HG03565 (cell line): ENCODE results near the gene NFATC4.
A peak's percentile ranks its signal among the peaks of the same experiment; 100 is the strongest.
"Not testable (repeated sequence)": the region's sequence is repeated elsewhere in the genome, so short reads cannot be mapped to it uniquely, and the experiment has no call there.

Experiments used
- ATAC-seq: cut with Tn5 transposase; IDR thresholded peaks from one replicate; pipeline ENCODE4 v1.9.1; 2021; ENCODE audit warnings: mild to moderate bottlenecking, moderate library complexity; ENCODE audit not compliant: unreplicated experiment

NFATC4 gene

DNA sequence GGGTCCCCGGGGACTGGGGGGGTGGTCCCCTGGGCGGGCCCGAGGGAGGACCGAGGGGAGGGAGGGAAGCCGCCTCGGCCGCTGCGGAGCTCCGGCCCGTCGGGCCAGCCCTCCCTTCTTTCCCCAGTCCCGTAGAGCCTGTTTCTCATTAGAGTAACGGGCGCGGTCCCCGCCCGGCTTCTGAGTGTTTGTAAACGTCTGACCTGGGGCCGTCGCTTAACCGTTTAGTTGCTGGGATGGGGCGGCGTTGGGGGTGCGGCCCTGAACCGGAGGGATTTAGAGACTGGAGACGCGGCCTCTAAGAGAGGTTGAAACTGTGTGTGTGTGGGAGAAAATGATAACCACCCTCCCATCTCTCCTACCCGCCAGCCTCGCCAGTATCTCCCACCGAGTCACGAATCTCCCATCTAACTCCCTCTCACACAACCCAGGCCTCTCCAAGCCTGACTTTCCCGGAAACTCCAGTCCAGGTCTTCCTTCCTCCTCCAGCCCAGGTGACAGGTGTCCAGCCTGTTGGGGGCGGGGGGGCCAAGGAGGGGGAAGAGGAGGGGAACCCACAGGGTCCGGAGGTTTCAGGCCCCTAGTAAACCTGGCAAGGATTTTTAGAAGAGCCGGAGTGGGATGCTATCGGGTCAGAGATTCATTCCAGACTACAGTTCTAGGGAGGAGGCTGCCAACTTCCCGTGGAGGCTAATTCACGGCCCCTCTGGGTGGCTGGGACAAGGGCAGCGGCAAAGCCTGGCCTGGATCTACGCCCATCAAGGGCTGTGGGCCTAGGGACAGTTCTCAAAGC is 1.1 kb upstream of the NFATC4 start:
- peak; percentile 22 for ATAC-seq

DNA sequence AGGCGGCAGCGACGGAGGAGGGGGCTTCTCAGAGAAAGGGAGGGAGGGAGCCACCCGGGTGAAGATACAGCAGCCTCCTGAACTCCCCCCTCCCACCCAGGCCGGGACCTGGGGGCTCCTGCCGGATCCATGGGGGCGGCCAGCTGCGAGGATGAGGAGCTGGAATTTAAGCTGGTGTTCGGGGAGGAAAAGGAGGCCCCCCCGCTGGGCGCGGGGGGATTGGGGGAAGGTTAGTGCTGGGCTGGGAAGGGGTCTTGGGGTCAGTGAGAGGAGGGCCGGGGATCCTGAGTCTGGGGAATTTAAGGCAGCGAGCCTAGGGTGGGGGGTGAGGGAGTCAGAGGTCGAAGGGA is 203 bp downstream of the NFATC4 start:
- ATAC-seq = no peak

DNA sequence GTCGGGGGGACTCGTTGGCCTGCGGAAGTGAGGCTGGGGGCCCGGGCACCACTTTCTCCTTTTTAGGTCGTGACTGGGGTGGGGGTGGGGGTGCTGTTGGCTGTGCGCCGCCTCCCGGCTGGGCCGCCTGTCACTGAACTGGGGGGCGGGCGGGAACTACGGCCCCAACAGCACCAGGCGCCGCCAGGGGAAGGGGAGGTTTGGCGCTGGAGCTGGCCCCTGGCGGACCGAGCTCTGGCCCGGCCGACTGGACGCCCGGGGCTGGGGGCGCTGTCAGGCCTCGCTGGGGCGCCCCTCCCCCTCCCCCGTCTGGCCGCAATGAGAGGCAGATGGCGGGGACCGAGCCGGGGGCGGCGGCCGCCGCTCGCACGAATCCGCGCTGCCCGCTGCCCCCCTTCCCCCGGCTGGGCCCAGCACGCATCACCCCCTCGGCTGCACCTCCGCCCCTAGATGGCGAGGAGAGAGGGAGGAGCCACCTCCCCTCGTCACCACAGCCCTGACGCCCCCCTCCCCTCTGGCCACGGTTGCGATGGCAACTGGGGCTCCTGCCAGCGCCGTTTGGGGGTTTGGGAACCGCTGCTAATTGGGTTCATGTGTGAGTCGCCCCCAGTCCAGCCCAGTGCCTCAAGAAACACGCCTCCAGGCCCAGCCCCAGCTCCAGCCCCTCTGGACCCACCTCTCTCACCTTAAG is 723 bp downstream of the NFATC4 start:
- ATAC-seq = no peak

DNA sequence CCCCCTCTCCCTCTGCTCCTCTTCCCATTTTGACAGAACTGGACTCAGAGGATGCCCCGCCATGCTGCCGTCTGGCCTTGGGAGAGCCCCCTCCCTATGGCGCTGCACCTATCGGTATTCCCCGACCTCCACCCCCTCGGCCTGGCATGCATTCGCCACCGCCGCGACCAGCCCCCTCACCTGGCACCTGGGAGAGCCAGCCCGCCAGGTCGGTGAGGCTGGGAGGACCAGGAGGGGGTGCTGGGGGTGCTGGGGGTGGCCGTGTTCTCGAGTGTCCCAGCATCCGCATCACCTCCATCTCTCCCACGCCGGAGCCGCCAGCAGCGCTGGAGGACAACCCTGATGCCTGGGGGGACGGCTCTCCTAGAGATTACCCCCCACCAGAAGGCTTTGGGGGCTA is 1.5 kb downstream of the NFATC4 start:
- no peak for ATAC-seq

DNA sequence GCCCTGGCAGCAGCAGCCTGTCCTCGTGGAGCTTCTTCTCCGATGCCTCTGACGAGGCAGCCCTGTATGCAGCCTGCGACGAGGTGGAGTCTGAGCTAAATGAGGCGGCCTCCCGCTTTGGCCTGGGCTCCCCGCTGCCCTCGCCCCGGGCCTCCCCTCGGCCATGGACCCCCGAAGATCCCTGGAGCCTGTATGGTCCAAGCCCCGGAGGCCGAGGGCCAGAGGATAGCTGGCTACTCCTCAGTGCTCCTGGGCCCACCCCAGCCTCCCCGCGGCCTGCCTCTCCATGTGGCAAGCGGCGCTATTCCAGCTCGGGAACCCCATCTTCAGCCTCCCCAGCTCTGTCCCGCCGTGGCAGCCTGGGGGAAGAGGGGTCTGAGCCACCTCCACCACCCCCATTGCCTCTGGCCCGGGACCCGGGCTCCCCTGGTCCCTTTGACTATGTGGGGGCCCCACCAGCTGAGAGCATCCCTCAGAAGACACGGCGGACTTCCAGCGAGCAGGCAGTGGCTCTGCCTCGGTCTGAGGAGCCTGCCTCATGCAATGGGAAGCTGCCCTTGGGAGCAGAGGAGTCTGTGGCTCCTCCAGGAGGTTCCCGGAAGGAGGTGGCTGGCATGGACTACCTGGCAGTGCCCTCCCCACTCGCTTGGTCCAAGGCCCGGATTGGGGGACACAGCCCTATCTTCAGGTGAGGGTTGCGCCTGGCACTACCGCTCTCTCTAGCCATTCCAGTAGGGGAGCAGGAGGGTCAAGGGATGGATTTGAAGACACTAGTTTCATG is 2.1 kb downstream of the NFATC4 start:
- ATAC-seq = no peak

DNA sequence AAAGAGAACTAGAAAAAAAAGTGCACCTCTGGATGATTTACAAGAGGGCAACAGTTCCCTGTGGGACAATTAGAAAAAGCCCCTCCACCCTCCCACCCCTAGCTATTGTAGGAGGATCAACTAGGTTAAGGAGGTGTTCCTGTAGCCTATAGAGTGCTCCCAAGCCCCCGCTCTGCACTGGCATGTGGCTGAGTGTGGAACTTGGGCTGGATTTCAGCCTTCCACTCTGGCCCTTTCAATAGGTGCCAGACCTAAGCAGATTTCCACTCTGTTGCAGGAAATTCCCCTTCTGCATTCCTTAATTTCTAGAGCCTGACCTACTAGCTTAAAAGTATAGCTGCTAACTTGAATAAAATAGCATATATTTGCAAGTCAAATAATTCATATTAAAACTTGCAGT is 2.8 kb downstream of the NFATC4 start:
- ATAC-seq = no peak

DNA sequence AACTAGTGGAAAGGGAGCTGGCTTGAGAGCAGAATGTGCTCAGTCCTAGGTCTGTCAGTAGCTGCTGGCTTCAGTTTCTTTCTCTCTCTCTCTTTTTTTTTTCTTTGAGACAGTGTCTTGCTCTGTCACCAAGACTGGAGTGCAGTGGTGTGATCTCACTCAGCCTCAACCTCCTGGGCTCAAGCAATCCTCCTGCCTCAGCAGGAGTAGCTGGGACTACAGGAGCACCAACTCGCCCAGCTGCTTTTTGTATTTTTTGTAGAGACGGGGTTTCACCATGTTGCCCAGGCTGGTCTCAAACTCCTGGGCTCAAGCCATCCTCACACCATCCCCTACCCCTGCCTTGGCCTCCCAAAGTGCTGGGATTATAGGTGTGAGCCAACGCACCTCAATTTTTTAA is 3.6 kb downstream of the NFATC4 start:
- not testable (repeated sequence) for ATAC-seq

DNA sequence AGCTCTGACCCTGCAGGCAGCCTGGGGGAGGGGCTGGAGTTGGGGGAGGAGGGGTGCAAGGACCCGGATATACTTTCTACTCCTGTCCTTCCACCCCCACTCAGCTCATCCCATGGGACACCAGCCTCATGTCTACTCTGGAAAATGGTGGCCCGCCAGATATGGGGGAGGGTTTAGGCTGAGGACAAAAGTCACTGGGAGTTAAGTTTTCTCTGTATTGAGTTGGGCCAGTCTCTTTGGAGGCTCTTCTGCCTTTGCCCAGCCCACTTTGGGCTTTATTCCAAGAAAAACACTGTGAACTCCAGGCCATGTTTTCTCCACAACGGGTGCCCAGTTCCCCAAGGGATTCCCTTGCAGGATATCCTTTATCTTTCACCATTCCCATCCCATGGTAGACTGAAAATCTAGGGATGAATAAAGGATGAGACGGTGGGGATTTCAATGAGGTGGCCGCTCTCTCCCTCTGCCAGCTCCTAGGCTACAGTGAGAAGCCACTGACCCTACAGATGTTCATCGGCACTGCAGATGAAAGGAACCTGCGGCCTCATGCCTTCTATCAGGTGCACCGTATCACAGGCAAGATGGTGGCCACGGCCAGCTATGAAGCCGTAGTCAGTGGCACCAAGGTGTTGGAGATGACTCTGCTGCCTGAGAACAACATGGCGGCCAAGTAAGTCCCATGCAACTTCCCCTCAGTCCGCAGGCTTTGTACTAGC is 4.9 kb downstream of the NFATC4 start:
- ATAC-seq = no peak

DNA sequence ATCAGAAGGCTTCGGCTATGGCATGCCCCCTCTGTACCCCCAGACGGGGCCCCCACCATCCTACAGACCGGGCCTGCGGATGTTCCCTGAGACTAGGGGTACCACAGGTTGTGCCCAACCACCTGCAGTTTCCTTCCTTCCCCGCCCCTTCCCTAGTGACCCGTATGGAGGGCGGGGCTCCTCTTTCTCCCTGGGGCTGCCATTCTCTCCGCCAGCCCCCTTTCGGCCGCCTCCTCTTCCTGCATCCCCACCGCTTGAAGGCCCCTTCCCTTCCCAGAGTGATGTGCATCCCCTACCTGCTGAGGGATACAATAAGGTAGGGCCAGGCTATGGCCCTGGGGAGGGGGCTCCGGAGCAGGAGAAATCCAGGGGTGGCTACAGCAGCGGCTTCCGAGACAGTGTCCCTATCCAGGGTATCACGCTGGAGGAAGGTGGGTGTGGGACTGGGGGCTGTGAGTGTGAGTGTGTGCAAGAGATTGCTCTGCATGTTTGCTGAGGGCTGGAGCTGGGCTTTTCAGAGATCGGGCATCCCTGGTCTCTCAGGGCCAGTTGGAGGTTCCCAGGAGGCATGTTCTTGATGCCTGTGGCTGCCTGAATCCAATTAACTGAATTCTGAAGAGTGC is 8.6 kb downstream of the NFATC4 start:
- no peak for ATAC-seq

DNA sequence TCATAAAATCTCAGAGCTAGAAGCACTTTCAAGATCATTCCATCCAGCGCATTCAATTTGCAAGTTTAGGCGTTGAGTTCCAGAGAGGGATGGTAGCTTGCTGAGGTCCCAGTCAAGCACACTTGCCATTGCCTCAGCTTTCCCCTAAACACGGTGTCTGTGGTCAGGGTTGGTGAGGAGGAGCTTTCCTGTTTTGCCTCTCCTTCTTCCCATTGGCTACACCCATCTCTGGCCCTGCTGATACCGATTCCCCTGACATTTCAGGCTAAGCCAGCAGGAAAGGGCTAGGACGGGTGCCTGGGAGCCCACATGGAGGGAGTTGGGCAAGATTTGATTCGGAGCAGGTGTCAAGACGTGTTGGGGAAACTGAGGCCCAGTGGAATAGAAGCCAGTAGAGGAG is 9.1 kb downstream of the NFATC4 start:
- no peak for ATAC-seq

DNA sequence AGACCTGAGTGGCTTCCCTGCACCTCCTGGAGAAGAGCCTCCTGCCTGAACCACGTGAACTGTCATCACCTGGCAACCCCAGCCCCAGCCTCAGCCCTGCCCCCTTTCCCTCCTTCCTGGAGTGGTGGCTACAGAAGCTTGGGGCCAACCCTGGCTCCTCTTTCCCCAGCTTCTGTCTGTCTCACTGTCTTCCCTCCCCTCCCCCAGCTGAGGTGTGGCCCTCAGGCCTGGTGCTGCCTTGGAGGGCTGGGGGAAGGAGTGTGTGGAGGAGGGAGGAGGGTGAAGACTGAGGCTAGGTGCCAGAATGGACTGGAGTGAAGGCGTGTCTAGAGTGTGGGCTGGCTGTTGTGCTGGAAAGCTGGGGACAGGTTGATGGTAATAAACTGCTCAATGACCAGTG is 9.7 kb downstream of the NFATC4 start:
- no peak for ATAC-seq

DNA sequence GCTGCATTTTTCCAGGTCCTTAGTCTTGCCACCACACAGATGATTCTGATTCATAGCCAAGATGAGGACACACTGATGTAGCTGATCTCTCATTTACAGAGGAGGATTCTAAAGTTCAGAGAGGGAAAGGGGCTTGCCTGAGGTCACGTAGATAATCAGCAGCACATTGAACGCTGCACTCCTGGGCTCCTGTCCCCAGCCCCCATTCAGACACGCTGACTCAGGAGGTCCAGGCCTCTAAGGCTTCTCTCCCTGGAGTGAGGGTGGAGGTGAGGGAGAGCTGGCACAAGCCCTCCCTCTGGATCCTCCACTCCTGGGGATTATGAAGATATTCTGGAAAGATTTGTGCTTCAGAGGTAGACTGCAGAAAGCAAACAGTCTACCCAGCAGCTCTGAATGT is 10.3 kb downstream of the NFATC4 start:
- ATAC-seq = no peak

DNA sequence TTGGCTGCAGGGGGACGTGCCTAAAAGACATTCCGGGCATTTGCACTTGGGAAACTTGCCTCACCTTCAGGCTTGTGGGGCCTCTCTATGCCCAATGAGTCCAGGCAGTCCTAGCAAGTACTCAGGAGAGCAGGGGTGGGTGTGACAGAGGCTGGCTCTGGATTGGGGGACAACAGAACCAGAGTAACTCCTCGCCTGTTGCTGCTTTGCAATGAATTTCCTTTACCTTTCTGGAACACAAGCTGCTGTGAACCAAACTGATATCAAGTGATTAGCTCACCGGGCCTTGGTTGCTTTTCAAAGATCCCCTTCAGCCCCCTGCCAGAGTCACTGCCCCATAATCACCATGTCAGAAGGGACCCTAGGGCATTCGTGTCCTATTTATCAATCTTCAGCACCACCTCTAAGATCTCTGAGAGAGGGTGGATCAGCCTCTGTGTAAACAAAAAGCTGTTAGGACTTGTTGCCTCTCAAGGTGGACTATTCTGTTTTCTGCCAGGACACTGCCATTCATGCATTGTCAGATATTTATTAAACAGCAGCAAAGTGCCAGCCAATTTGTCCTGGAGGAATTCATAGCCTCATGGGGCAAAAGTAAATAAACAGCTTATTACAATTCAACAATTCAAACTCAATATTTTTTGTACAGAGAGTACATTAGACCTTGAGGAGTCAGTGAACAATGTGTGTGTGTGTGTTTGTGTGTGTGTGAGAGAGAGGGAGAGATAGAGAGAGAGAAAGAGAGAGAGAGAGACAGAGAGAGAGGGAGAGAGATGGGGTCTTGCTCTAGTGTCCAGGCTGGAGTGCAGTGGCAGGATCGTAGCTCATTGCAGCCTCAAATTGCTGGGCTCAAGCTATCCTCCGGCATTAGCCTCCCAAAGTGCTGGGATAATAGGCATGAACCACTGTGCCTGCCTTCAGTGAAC is 11.3 kb downstream of the NFATC4 start:
- ATAC-seq = no peak

DNA sequence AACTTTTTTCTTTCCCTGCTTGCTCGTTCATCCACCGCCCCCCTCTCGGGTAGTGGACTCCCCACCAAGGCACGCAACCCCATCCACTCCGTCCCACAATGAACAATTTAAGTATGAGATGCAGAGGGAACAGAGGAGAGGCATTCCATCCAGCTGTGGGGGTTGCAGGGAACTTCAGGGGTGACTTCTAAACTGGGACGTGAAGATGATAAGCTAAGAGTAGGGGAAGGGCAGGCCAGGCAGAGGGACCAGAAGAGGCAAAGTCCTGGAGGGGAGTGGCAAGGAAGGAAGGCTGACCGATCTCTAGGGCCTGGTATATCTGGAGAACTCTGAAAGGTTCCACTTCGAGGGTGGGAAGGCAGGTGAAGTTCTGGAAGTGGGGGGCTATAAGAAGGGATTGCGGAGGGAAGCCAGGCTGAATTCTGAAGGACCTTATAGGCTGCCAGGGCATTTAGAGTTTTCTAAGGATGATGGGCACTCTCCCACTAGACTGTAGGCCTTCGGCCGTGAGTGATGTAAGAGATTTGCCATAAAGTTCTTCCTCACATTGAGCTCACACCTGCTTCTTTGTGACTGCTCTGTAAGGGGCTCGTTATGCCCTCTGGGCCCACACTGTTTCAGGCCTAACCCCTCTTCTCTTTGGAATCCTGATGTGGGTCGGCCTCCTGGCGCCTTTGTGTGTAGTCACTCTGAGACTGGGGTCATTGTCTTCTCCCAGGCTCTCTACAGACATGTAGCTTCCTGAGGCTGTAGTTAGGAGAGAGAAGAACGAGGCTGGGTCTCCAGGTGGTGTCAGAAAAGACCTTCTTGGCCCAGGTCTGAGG is 12.1 kb downstream of the NFATC4 start:
- no peak for ATAC-seq

DNA sequence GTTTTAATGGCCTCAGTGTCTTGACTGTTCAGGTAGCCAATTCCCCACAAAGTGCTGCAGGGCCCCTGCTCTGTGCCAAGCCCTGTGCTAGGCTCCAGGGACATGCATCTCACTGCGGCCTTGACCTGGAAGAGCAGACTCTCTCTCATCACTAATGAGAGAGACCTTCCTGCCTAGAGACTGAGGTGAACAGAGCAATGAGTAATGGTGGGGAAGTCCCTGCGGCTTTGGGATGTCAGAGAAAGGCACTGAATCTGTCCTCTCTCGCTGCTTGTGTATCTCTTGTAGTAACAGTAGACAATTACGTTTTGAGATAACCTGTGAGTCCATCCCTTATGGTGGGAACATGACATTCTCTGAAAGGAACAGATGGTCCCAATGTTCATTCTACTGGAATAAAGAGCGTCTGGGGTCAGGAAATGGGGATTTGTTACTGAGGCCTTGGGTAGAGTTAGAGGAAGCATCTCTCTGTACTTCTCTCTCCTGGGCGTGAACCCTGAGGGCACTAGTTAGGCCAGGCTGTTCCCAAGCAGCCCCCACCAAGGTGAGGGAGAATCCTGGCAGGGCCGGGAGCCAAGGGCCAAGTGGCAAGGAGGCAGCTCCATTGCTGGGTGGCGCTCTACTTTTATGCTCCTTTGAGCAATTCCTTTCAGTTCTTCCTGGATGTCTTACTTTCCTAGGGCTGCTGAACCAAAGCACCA is 13.5 kb downstream of the NFATC4 start:
- ATAC-seq = no peak

DNA sequence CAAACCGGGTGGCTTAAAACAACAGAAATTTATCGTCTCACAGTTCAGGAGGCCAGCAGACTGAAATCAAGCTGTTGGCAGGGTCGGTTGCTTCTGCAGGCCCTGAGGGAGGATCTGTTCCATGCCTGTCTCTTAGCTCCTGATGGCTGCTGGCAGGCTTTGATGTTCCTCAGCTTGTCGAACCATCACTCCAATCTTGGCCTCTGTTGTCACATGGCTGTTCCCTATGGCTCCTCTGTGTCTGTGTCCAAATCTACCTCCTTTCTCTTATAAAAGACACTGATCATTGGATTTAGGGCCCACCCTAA is 14.0 kb downstream of the NFATC4 start:
- ATAC-seq = no peak

DNA sequence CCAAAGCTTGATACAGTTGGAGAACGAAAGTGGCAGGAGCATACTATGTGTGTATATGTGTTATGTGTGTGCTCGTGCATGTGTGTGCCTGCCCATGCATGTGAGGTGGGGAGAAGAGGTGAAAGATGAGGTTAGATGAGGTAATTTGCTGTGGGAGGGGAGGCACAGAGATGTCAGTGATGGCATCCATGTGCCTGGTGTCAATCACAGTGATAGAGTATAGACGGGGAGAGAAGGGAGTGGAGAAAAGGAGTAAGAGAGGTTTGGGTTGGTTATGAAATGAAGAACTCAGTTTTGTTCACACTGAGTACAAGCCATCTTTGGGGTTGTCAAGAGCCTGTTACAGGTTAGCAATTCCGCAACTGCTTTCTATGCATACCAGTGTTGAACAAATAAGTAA is 16.2 kb downstream of the NFATC4 start:
- no peak for ATAC-seq

DNA sequence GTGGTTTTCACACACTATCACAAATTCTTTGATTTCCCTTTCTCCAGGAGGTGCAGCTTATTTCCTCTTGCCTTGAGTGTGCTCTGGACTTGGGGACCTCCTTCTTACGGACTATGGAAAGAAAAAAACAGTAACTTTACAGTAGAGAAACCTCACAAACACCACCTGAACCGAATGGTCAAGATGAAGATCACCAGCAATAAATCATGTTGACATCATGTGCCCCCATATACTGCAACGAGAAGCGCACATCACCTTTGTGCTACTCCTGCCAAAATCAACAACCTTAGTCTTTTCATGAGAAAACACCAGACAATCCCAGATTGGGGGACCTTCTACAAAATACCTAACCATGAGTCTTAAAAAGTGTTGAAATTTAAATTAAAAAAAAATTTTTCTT is 17.5 kb downstream of the NFATC4 start:
- ATAC-seq = no peak

DNA sequence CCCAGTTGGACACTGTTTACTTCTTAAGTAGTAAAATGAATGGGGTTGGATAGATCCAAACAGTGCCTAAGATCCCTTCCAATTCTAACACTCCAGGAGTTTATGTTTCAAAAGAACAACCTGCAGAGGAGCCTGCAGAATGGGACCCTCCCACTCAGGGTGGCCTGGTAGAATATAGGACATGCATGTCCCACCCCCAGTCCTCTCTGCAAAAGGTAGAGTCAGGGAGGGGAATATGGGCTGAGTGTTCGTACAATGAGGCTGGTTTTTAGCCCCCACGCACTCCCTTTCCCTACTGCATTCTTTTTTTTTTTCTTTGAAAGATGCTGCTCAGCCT is 19.0 kb downstream of the NFATC4 start:
- ATAC-seq = no peak
